RWPE2 (cell line): ENCODE data around the gene GDF11.

Experiments
- ATAC-seq: fragments of 200-7000 bp; cut with Tn5 transposase; 3 replicates; pipeline ENCODE4 v1.9.1; 2021; ENCODE audit warnings: low read depth
- DNase-seq: peaks from one replicate; pipeline ENCODE4 v3.0.0-alpha.2; 2020; ENCODE audit warnings: low spot score
- H3K27ac ChIP-seq: fragments of 450-650 bp; 2 replicates; pipeline ENCODE4 v1.5.1; 2017; ENCODE audit warnings: mild to moderate bottlenecking; ENCODE audit not compliant: poor library complexity, severe bottlenecking
- H3K27me3 ChIP-seq: fragments of 250-450 bp; sonication (Bioruptor Pico); 2 replicates; pipeline ENCODE4 v1.5.1; 2021; ENCODE audit warnings: mild to moderate bottlenecking, moderate library complexity; ENCODE audit not compliant: insufficient read depth, poor library complexity, severe bottlenecking
- H3K36me3 ChIP-seq: fragments of 250-450 bp; sonication (Bioruptor Pico); 2 replicates; pipeline ENCODE4 v1.5.1; 2020; ENCODE audit warnings: low read depth, mild to moderate bottlenecking, moderate library complexity
- H3K4me1 ChIP-seq: fragments of 250-450 bp; sonication (Bioruptor Pico); 2 replicates; pipeline ENCODE4 v1.5.1; 2021; ENCODE audit warnings: mild to moderate bottlenecking, moderate library complexity; ENCODE audit not compliant: insufficient read depth, poor library complexity, severe bottlenecking
- H3K4me3 ChIP-seq: fragments of 250-450 bp; sonication (Bioruptor Pico); 2 replicates; pipeline ENCODE4 v1.5.1; 2021; ENCODE audit warnings: mild to moderate bottlenecking, moderate library complexity; ENCODE audit not compliant: severe bottlenecking
- H3K9me3 ChIP-seq: fragments of 250-450 bp; sonication (Bioruptor Pico); 2 replicates; pipeline ENCODE4 v1.5.1; 2021; ENCODE audit warnings: mild to moderate bottlenecking, moderate library complexity; ENCODE audit not compliant: severe bottlenecking
- CTCF ChIP-seq: fragments of 450-650 bp; IDR thresholded peaks from one replicate; pipeline ENCODE4 v1.5.1; 2017; ENCODE audit warnings: mild to moderate bottlenecking, moderate library complexity; ENCODE audit not compliant: poor library complexity, severe bottlenecking

GDF11 gene

GRCh38 chr12:55777856-55778255 is 34.9 kb downstream of the GDF11 start:
- no peak for ATAC-seq
- no peak for TF ChIP-seq CTCF
- H3K27ac ChIP-seq: no peak overlapping the region
- no peak for DNase-seq
- no peak overlapping the region for H3K4me3 ChIP-seq
- no peaks in the 10 kb centered on the region for H3K4me1 ChIP-seq
- peaks cover 80% of the 10 kb centered on the region for H3K36me3 ChIP-seq
- H3K9me3 ChIP-seq: no peaks in the 10 kb centered on the region
- H3K27me3 ChIP-seq: no peaks in the 10 kb centered on the region

DNA sequence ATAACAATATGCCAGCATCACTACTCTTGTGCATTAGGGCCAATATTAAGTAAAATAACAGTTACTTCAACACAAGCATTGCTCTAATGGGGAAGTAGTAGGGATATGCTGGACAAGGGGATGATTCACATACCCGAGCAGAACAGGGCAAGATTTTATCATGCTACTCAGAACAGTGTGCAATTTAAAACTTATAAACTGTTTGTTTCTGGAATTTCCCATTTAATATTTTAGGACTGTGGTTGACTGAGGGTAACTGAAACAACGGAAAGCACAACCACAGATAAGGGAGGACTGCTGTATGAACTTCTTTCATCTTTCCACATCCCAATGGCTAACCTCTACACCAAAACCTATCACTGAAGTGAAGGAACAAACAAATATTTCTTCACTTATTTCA is 37.8 kb downstream of the GDF11 start:
- no peak overlapping the region for H3K27ac ChIP-seq
- no peak overlapping the region for H3K4me3 ChIP-seq
- no peaks in the 10 kb centered on the region for H3K9me3 ChIP-seq
- TF ChIP-seq CTCF: no peak
- peaks cover 91% of the 10 kb centered on the region for H3K36me3 ChIP-seq
- H3K27me3 ChIP-seq: no peaks in the 10 kb centered on the region
- no peaks in the 10 kb centered on the region for H3K4me1 ChIP-seq
- ATAC-seq: no peak
- no peak for DNase-seq

DNA sequence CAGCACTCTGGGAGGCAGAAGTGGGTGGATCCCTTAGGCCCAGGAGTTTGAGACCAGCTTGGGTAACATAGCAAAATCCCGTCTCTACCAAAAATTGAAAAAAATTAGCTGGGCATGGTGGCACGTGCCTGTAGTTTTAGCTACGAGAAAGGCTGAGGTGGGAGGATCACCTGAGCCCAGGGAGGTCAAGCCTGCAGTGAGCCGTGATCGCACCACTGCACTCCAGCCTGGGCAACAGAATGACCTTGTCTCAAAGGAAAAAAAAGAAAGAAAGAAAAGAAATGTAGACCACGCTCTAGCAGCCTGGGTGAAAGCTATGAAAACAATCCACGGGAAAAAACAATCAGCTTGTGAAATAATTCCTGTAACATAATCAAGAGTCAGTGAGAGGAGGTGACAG is 45.6 kb downstream of the GDF11 start:
- no peaks in the 10 kb centered on the region for H3K27me3 ChIP-seq
- H3K4me3 ChIP-seq: no peak overlapping the region
- no peaks in the 10 kb centered on the region for H3K4me1 ChIP-seq
- ATAC-seq: no peak
- peaks cover 91% of the 10 kb centered on the region for H3K36me3 ChIP-seq
- TF ChIP-seq CTCF: no peak
- no peaks in the 10 kb centered on the region for H3K9me3 ChIP-seq
- no peak overlapping the region for H3K27ac ChIP-seq
- DNase-seq: no peak

GRCh38 chr12:55789171-55789570 is 46.2 kb downstream of the GDF11 start:
- Histone ChIP-seq H3K27me3 (no peaks in the 10 kb centered on the region), H3K4me1 (no peaks in the 10 kb centered on the region), H3K9me3 (no peaks in the 10 kb centered on the region), H3K36me3 (peaks cover 91% of the 10 kb centered on the region), H3K4me3 (no peak overlapping the region), H3K27ac (no peak overlapping the region)
- no peak for TF ChIP-seq CTCF
- no peak for ATAC-seq
- DNase-seq: no peak

- peaks cover 91% of the 10 kb centered on the region for H3K36me3 ChIP-seq
- DNase-seq: no peak
Observed at GRCh38 chr12:55789893-55790292, 47.0 kb downstream of the GDF11 start.

More at GRCh38 chr12:55789893-55790292, 47.0 kb downstream of the GDF11 start:
- Histone ChIP-seq H3K27me3 (no peaks in the 10 kb centered on the region), H3K9me3 (no peaks in the 10 kb centered on the region), H3K4me3 (no peak overlapping the region), H3K4me1 (no peaks in the 10 kb centered on the region), H3K27ac (no peak overlapping the region)
- no peak for TF ChIP-seq CTCF
- ATAC-seq: no peak
